GM21529 (cell line): Measurements from ENCODE around the gene ATOH8.
A peak's percentile ranks its signal among the peaks of the same experiment; 100 is the strongest.
"Not testable (repeated sequence)": the region's sequence is repeated elsewhere in the genome, so short reads cannot be mapped to it uniquely, and the experiment has no call there.

ENCODE experiments used
- ATAC-seq: cut with Tn5 transposase; IDR thresholded peaks from one replicate; pipeline ENCODE4 v1.9.1; 2021; ENCODE audit not compliant: unreplicated experiment

Gene ATOH8

GRCh38 chr2:85822766-85823165 is 69.0 kb downstream of the ATOH8 start:
- no peak for ATAC-seq

- ATAC-seq: no peak
Measured at GRCh38 chr2:85823951-85824350, 70.2 kb downstream of the ATOH8 start.

GRCh38 chr2:85826990-85827878 is 73.4 kb downstream of the ATOH8 start:
- peak; percentile 81 for ATAC-seq

GRCh38 chr2:85827879-85828569 is 74.2 kb downstream of the ATOH8 start:
- ATAC-seq: no peak

- no peak for ATAC-seq
Measured at GRCh38 chr2:85828725-85829124, 74.9 kb downstream of the ATOH8 start.

GRCh38 chr2:85829394-85829793 is 75.6 kb downstream of the ATOH8 start:
- not testable (repeated sequence) for ATAC-seq

- ATAC-seq: no peak
Measured at GRCh38 chr2:85830645-85831044, 76.9 kb downstream of the ATOH8 start.

GRCh38 chr2:85831735-85832134 is 77.9 kb downstream of the ATOH8 start:
- ATAC-seq: no peak

GRCh38 chr2:85834466-85834865 is 80.7 kb downstream of the ATOH8 start:
- ATAC-seq: no peak
